Spleen (tissue), 7 donors: ENCODE measurements around the gene GANAB.

Experiments used
- CTCF ChIP-seq, 11 experiments: fragments of 200-600 bp in 7 of 11; fragments of 450-650 bp in 4 of 11; sonication (generic) in 4 of 11; IDR thresholded peaks in 8 of 11; conservative IDR thresholded peaks in 3 of 11; 1 replicate in 7 of 11; 2 replicates in 4 of 11; pipeline versions ENCODE4 v1.4.0 to v1.8.0; 2016 to 2021; ENCODE audit warnings: antibody characterized with exemption in 11 of 11, inconsistent platforms in 4 of 11, mild to moderate bottlenecking in 1 of 11
- POLR2A ChIP-seq, 3 donors: fragments of 450-650 bp; IDR thresholded peaks; one replicate each; pipeline ENCODE4 v1.5.1; 2017; ENCODE audit warnings: antibody characterized with exemption in 3 of 3, mild to moderate bottlenecking in 1 of 3
- POLR2AphosphoS5 ChIP-seq, 3 donors: sonication (generic); formaldehyde crosslinking; IDR thresholded peaks; one replicate each; pipeline ENCODE4 v1.5.1; 2017; ENCODE audit warnings: antibody characterized with exemption in 3 of 3
- donor health status: DM: no; HTN: no; CAD: no; lungs with moderate emphysema.
- donor health status: DM: no; HTN: no; CAD: no.
- donor health status: DM: no; HTN: no; CAD: no.

- no peak for TF ChIP-seq CTCF (IDR thresholded peaks at IDR 0.05 in 8 of 11, conservative IDR thresholded peaks at IDR 0.05 in 3 of 11)
- TF ChIP-seq POLR2A (IDR thresholded peaks at IDR 0.05) = no peak
- no peak for TF ChIP-seq POLR2AphosphoS5 (IDR thresholded peaks at IDR 0.05)
Measured at GRCh38 chr11:62621027-62621566, 25.3 kb downstream of the GANAB start.
